Uterus (tissue), 4 donors: ENCODE measurements around the gene SLC6A4. TPM values are rescaled to one million over a fixed set of nuclear protein-coding genes. Genes with fewer than 3 reads are reported as not detected.

Experiments used
- DNase-seq, 2 donors: peaks; one replicate each; pipeline ENCODE4 v3.0.0-alpha.2; 2019 to 2020
- H3K27ac ChIP-seq, 2 donors: fragments of 200-600 bp; sonication (generic); 1 replicate in 1 of 2; 2 replicates in 1 of 2; pipeline ENCODE4 v1.5.1; 2016 to 2018
- H3K27me3 ChIP-seq, 2 donors: fragments of 200-600 bp; sonication (generic); one replicate each; pipeline ENCODE4 v1.5.1; 2018 to 2019; ENCODE audit warnings: control low read depth in 1 of 2
- H3K36me3 ChIP-seq, 2 donors: fragments of 200-600 bp; sonication (generic); one replicate each; pipeline ENCODE4 v1.5.1; 2019; ENCODE audit warnings: control low read depth in 1 of 2
- H3K4me1 ChIP-seq, 2 donors: fragments of 200-600 bp; sonication (generic); one replicate each; pipeline ENCODE4 v1.5.1; 2018 to 2019; ENCODE audit warnings: control low read depth in 1 of 2
- H3K4me3 ChIP-seq, 2 donors: fragments of 200-600 bp; sonication (generic); 1 replicate in 1 of 2; 2 replicates in 1 of 2; pipeline ENCODE4 v1.5.1; 2018 to 2019; ENCODE audit warnings: mild to moderate bottlenecking in 1 of 2
- H3K9me3 ChIP-seq, 2 donors: fragments of 200-600 bp; sonication (generic); one replicate each; pipeline ENCODE4 v1.5.1; 2019; ENCODE audit warnings: control low read depth in 1 of 2
- CTCF ChIP-seq, 4 experiments: fragments of 200-600 bp in 2 of 4; fragments of 450-650 bp in 2 of 4; sonication (generic) in 2 of 4; IDR thresholded peaks; one replicate each; pipeline ENCODE4 v1.5.1; 2016 to 2019; ENCODE audit warnings: antibody characterized with exemption in 4 of 4, mild to moderate bottlenecking in 2 of 4, moderate library complexity in 1 of 4
- POLR2A ChIP-seq, 2 donors: fragments of 450-650 bp; IDR thresholded peaks; one replicate each; pipeline ENCODE4 v1.6.1; 2016; ENCODE audit warnings: antibody characterized with exemption in 2 of 2, mild to moderate bottlenecking in 1 of 2, moderate library complexity in 1 of 2
- intact Hi-C: fragments of 100-400 bp; cut with DNase I; formaldehyde crosslinking; loops from one replicate; pipeline ENCODE4 v1.15.1; 2023; ENCODE audit warnings: low total_unique reads
- total RNA-seq, 4 donors: library from RNA; depleted of rRNA in 3 of 4; stranded (reverse); fragments of >200 nt in 3 of 4; gene quantifications; one replicate each; pipeline versions ENCODE4 v1.1.0 to v1.2.4, GENCODE V29; 2014 to 2023
- donor health status: DM: yes; HTN: yes; CAD: no.

Gene SLC6A4
- total RNA-seq, 4 donors from 2014 or later, result 0.30 to 0.90 TPM; not detected in 2

GRCh38 chr17:30244853-30245385, 9.4 kb upstream of the SLC6A4 start:
- no peak overlapping the region for H3K27ac ChIP-seq
- intact Hi-C loops, result no loop called here

GRCh38 chr17:30243568-30243967, 8.1 kb upstream of the SLC6A4 start:
- Histone ChIP-seq H3K9me3 (no peaks in the 10 kb centered on the region), H3K27me3 (peaks cover 1 to 7% of the 10 kb centered on the region in 2 donors), H3K4me1 (no peaks in the 10 kb centered on the region), H3K27ac (no peak overlapping the region), H3K36me3 (no peaks in the 10 kb centered on the region), H3K4me3 (no peak overlapping the region)
- TF ChIP-seq CTCF (IDR thresholded peaks at IDR 0.05), result no peak
- TF ChIP-seq POLR2A (IDR thresholded peaks at IDR 0.05), result no peak
- DNase-seq, result no peak
- intact Hi-C loops, result no loop called here

More at GRCh38 chr17:30244853-30245385, 9.4 kb upstream of the SLC6A4 start:
- DNase-seq, result no peak
- H3K27me3 ChIP-seq, result peaks cover 0 to 2% of the 10 kb centered on the region in 2 donors
- no peak for TF ChIP-seq CTCF (IDR thresholded peaks at IDR 0.05)
- TF ChIP-seq POLR2A (IDR thresholded peaks at IDR 0.05), result no peak
- H3K9me3 ChIP-seq, result no peaks in the 10 kb centered on the region
- no peaks in the 10 kb centered on the region for H3K4me1 ChIP-seq
- no peak overlapping the region for H3K4me3 ChIP-seq
- no peaks in the 10 kb centered on the region for H3K36me3 ChIP-seq

- no peaks in the 10 kb centered on the region for H3K9me3 ChIP-seq
- no peaks in the 10 kb centered on the region for H3K36me3 ChIP-seq
- H3K4me1 ChIP-seq, result peaks cover 0 to under 1% of the 10 kb centered on the region in 2 donors
- intact Hi-C loops, result no loop called here
- peaks cover 4 to 12% of the 10 kb centered on the region in 2 donors for H3K27me3 ChIP-seq
- DNase-seq, result no peak
- TF ChIP-seq CTCF (IDR thresholded peaks at IDR 0.05) (no peak), POLR2A (IDR thresholded peaks at IDR 0.05) (no peak)
- no peak overlapping the region for H3K27ac ChIP-seq
- no peak overlapping the region for H3K4me3 ChIP-seq
Measured at GRCh38 chr17:30243002-30243401, 7.5 kb upstream of the SLC6A4 start.

- TF ChIP-seq POLR2A (IDR thresholded peaks at IDR 0.05), result no peak
- TF ChIP-seq CTCF (IDR thresholded peaks at IDR 0.05), result no peak
- Histone ChIP-seq H3K27me3 (peaks cover 4 to 28% of the 10 kb centered on the region in 2 donors), H3K9me3 (no peaks in the 10 kb centered on the region), H3K4me1 (peaks cover 0 to 5% of the 10 kb centered on the region in 2 donors), H3K27ac (no peak overlapping the region), H3K4me3 (no peak overlapping the region), H3K36me3 (no peaks in the 10 kb centered on the region)
- DNase-seq, result no peak
- intact Hi-C loops, result no loop called here
Measured at GRCh38 chr17:30241051-30241450, 5.6 kb upstream of the SLC6A4 start.

GRCh38 chr17:30240177-30240576, 4.7 kb upstream of the SLC6A4 start:
- peaks cover 4 to 28% of the 10 kb centered on the region in 2 donors for H3K27me3 ChIP-seq

More at GRCh38 chr17:30240177-30240576, 4.7 kb upstream of the SLC6A4 start:
- no peaks in the 10 kb centered on the region for H3K9me3 ChIP-seq
- TF ChIP-seq CTCF (IDR thresholded peaks at IDR 0.05) (no peak), POLR2A (IDR thresholded peaks at IDR 0.05) (no peak)
- peaks cover 0 to 13% of the 10 kb centered on the region in 2 donors for H3K4me1 ChIP-seq
- H3K4me3 ChIP-seq, result no peak overlapping the region
- DNase-seq, result no peak
- no peak overlapping the region for H3K27ac ChIP-seq
- no peaks in the 10 kb centered on the region for H3K36me3 ChIP-seq
- intact Hi-C loops, result no loop called here
